Ovary (tissue), 9 donors: ENCODE data around the gene VGF. TPM values are rescaled to one million over a fixed set of nuclear protein-coding genes. Genes with fewer than 3 reads are reported as not detected.

Source experiments
- DNase-seq, 5 donors: peaks; one replicate each; pipeline ENCODE4 v3.0.0-alpha.2; 2019 to 2020
- H3K27ac ChIP-seq, 2 donors: fragments of 200-600 bp; one replicate each; pipeline versions ENCODE4 v1.5.1 to v1.8.0; 2019 to 2022
- H3K27me3 ChIP-seq: fragments of 200-600 bp; one replicate; pipeline ENCODE4 v1.8.0; 2022
- H3K36me3 ChIP-seq: fragments of 200-600 bp; sonication (generic); one replicate; pipeline ENCODE4 v1.5.1; 2019
- H3K4me1 ChIP-seq: one replicate; pipeline ENCODE4 v1.8.1; 2013; ENCODE audit warnings: mild to moderate bottlenecking, moderate library complexity; ENCODE audit not compliant: insufficient read depth
- H3K4me3 ChIP-seq: fragments of 200-600 bp; sonication (generic); one replicate; pipeline ENCODE4 v1.5.1; 2017
- H3K9me3 ChIP-seq, 2 donors: fragments of 200-600 bp in 1 of 2; sonication (generic) in 1 of 2; one replicate each; pipeline versions ENCODE4 v1.5.1 to v1.8.1; 2013 to 2019; ENCODE audit warnings: mild to moderate bottlenecking in 1 of 2, moderate library complexity in 1 of 2
- EP300 ChIP-seq: sonication (generic); formaldehyde crosslinking; IDR thresholded peaks from one replicate; pipeline ENCODE4 v1.6.1; 2017; ENCODE audit warnings: antibody characterized with exemption
- POLR2A ChIP-seq: fragments of 450-650 bp; IDR thresholded peaks from one replicate; pipeline ENCODE4 v1.6.1; 2017; ENCODE audit warnings: antibody characterized with exemption, mild to moderate bottlenecking, moderate library complexity
- WGBS, 3 donors: extraction: QIAGEN DNeasy Blood & Tissue Kit in 1 of 3; methylation state at CpG; one replicate each; pipeline versions ENCODE4 v1.1.5 to v1.1.7; 2013 to 2017; 5-methylcytosine and 5-hydroxymethylcytosine counted together
- intact Hi-C, 4 donors: fragments of 100-400 bp; cut with DNase I; formaldehyde crosslinking; loops; one replicate each; pipeline versions ENCODE4 v1.11.0 to v1.15.1; 2022 to 2023
- polyA plus RNA-seq, 2 donors: library from polyadenylated mRNA; stranded (reverse); fragments of 200-250 nt in 1 of 2; fragments of 350-450 nt in 1 of 2; fragmentation: Illumina TruSeq in 1 of 2; extraction: RNeasy Lipid Tissue Mini Kit (QIAGEN cat#74804) in 1 of 2; gene quantifications; one replicate each; pipeline ENCODE4 v1.2.3, GENCODE V29; 2013 to 2014
- total RNA-seq, 7 donors: library from RNA; depleted of rRNA in 2 of 7; stranded (reverse); fragments of >200 nt in 2 of 7; fragmentation: NEBNext Ultra II Directional in 3 of 7; extraction: Animal tissue kit (Norgen Biotek cat#: 25700) in 3 of 7; gene quantifications; one replicate each; pipeline versions ENCODE4 v1.1.0 to v1.2.4, GENCODE V29; 2016 to 2023
- TF ChIP-seq, protein P1 (sequence below), 3 donors: fragments of 450-650 bp in 2 of 3; fragments of 200-600 bp in 1 of 3; IDR thresholded peaks; one replicate each; pipeline versions ENCODE4 v1.5.1 to v1.8.0; 2016 to 2022; ENCODE audit warnings: antibody characterized with exemption in 3 of 3, mild to moderate bottlenecking in 1 of 3
- donor health status: DM: no; HTN: no; CAD: no; lungs with moderate emphysema.
- donor health status: DM: no; HTN: no; CAD: no.
- donor health status: Bipolar disorder and iron deficiency.
- donor health status: DM: yes; HTN: yes; CAD: no.
- donor health status: DM: no; HTN: no; CAD: no.
- donor health status: DM: yes; HTN: yes; CAD: no.

Gene VGF
- total and polyA plus RNA-seq, 9 donors, result 0.04 to 0.20 TPM; not detected in 7

DNA sequence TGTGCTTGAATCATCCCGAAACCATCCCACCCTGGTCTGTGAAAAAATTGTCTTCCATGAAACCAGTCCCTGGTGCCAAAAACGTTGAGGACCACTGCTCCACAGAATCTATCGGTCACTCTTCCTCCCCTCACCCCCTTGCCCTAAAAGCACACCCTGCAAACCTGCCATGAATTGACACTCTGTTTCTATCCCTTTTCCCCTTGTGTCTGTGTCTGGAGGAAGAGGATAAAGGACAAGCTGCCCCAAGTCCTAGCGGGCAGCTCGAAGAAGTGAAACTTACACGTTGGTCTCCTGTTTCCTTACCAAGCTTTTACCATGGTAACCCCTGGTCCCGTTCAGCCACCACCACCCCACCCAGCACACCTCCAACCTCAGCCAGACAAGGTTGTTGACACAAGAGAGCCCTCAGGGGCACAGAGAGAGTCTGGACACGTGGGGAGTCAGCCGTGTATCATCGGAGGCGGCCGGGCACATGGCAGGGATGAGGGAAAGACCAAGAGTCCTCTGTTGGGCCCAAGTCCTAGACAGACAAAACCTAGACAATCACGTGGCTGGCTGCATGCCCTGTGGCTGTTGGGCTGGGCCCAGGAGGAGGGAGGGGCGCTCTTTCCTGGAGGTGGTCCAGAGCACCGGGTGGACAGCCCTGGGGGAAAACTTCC, 39.2 kb downstream of the VGF start:
- TF ChIP-seq, protein P1, sequence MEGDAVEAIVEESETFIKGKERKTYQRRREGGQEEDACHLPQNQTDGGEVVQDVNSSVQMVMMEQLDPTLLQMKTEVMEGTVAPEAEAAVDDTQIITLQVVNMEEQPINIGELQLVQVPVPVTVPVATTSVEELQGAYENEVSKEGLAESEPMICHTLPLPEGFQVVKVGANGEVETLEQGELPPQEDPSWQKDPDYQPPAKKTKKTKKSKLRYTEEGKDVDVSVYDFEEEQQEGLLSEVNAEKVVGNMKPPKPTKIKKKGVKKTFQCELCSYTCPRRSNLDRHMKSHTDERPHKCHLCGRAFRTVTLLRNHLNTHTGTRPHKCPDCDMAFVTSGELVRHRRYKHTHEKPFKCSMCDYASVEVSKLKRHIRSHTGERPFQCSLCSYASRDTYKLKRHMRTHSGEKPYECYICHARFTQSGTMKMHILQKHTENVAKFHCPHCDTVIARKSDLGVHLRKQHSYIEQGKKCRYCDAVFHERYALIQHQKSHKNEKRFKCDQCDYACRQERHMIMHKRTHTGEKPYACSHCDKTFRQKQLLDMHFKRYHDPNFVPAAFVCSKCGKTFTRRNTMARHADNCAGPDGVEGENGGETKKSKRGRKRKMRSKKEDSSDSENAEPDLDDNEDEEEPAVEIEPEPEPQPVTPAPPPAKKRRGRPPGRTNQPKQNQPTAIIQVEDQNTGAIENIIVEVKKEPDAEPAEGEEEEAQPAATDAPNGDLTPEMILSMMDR (IDR thresholded peaks at IDR 0.05), result peak in 1 of 3 donors; percentile 20
- no peak for TF ChIP-seq POLR2A
- Histone ChIP-seq H3K36me3 (no peaks in the 10 kb centered on the region), H3K4me1 (peaks cover 34% of the 10 kb centered on the region), H3K4me3 (no peak overlapping the region), H3K27ac (peak overlapping the region; percentile 59 to 81), H3K27me3 (no peaks in the 10 kb centered on the region), H3K9me3 (no peaks in the 10 kb centered on the region)
- intact Hi-C loops, result loop anchor here in 1 of 4 donors (5.0 kb wide), 1 partner anchor 39 kb away; the partner anchor contains the start of gene TRIM56
- DNase-seq, result peak; percentile 89 to 96 (median 94)
- WGBS, 3 donors, result 19 to 21% (median 19%) methylated on average over 15 of the region's 15 CpGs

DNA sequence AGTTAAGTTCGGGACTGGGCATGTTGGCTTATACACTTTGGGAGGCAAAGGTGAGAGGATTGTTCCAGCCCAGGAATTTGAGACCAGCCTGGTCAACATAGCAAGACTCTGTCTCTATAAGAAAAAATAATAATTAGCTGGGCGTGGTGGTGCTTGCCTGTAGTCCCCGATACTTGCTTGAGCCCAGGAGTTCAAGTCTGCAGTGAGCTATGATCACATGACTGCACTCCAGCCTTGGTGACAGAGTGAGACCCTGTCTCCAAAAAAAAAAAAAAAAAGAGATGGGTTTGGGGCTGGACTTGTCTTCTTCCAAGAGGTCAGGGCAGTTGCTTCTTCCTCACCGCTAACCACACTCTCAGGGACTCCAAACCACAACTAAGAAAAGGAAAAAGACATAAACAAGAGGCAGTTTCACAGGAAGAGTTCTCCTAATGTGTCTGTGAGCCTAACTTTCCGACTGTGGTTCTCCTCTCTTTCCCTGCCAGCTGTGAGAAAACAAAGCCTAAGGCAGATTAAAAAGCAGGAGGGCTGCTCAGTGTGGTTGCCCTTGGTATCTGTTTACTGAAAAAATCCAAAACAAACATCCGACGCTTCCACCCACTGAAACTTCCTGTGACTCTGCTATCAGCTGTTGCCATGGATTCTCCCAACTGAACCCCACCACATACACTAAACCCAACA, 40.9 kb downstream of the VGF start:
- Histone ChIP-seq H3K4me3 (no peak overlapping the region), H3K9me3 (no peaks in the 10 kb centered on the region), H3K27ac (peak overlapping the region; percentile 36 to 55), H3K36me3 (no peaks in the 10 kb centered on the region), H3K4me1 (peaks cover 34% of the 10 kb centered on the region), H3K27me3 (no peaks in the 10 kb centered on the region)
- intact Hi-C loops, result loop anchor here in 1 of 4 donors (5.0 kb wide), 1 partner anchor 37 kb away; the partner anchor contains the start of gene TRIM56
- WGBS, 3 donors, result 9 to 22% (median 13%) methylated on average over 7 of the region's 7 CpGs
- DNase-seq, result no peak
- TF ChIP-seq, protein P1 (IDR thresholded peaks at IDR 0.05), result no peak
- TF ChIP-seq EP300 (no peak), POLR2A (no peak)

DNA sequence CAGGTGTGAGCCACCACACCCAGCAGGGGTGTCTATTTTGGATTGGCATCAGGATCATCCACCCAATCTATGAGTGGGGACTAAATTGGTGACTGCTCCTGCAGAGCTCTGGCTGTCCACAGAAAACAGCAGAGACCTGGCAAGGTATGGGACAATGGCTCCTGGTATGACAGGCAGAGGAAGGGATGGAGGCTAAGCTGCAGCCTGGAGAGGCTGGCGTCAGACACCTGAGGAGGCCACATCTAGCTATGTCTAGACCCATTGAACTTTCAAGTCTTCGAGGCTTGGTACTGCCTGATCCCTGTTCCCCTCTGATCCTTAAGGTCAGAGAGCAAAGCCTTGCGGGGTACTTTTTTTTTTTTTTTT, 41.7 kb downstream of the VGF start:
- TF ChIP-seq POLR2A, result no peak
- no peak for TF ChIP-seq EP300
- TF ChIP-seq, protein P1 (IDR thresholded peaks at IDR 0.05), result no peak
- intact Hi-C loops, result no loop called here
- DNase-seq, result no peak
- no peaks in the 10 kb centered on the region for H3K36me3 ChIP-seq
- H3K4me1 ChIP-seq, result peaks cover 36% of the 10 kb centered on the region
- H3K27me3 ChIP-seq, result no peaks in the 10 kb centered on the region
- whole genome bisulfite sequencing, 3 donors, result 57 to 88% (median 75%) methylated on average over 3 of the region's 3 CpGs
- no peak overlapping the region for H3K4me3 ChIP-seq
- H3K27ac ChIP-seq, result no peak overlapping the region
- no peaks in the 10 kb centered on the region for H3K9me3 ChIP-seq

DNA sequence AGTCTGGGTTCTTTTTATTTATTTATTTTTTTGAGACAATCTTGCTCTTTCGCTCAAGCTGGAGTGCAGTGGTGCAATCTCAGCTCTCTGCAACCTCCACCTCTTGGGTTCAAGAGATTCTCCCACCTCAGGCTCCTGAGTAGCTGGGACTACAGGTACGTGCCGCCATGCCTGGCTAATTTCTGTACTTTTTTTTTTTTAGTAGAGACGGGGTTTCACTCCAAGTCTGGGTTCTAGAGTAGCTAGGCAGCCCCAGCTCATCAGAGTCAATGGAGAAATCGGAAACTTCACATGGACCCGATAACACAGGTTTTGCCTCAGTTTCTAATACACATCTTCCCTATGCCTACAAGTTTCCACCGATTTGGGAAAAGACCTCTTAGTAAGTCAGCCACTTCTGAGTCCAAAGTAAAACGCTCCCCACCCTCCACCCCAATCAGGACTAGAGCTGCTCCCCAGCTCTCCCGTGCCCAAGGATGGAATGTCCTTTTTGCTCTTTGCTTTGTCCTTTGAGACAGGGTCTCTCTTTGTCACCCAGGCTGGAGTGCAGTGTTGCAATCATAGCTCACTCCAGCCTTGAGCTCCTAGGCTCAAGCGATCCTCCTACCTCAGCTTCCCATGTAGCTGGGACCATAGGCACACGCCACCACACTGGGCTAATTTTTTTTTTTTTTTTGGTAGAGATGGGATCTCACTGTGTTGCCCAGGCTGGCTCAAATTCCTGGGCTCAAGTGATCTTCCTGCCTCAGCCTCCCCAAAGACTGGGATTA, 42.3 kb downstream of the VGF start:
- H3K36me3 ChIP-seq, result no peaks in the 10 kb centered on the region
- WGBS, 3 donors, result 85 to 88% (median 87%) methylated on average over 11 of the region's 11 CpGs
- DNase-seq, result no peak

More for the DNA sequence above, 42.3 kb downstream of the VGF start:
- TF ChIP-seq POLR2A, result no peak
- TF ChIP-seq, protein P1 (IDR thresholded peaks at IDR 0.05), result no peak
- peak overlapping the region; percentile 70 to 88 for H3K27ac ChIP-seq
- H3K9me3 ChIP-seq, result no peaks in the 10 kb centered on the region
- no peaks in the 10 kb centered on the region for H3K27me3 ChIP-seq
- intact Hi-C loops, result no loop called here
- peaks cover 38% of the 10 kb centered on the region for H3K4me1 ChIP-seq
- no peak overlapping the region for H3K4me3 ChIP-seq
